Mesendoderm (in vitro differentiated cells): ENCODE results near the gene MYBPHL.

ENCODE experiments used
- DNase-seq: peaks from one replicate; pipeline ENCODE4 v3.0.0; 2013
- H2AK5ac ChIP-seq: 2 replicates; pipeline ENCODE4 v1.6.1; 2013; ENCODE audit warnings: low read length, inconsistent platforms
- H2BK120ac ChIP-seq: 2 replicates; pipeline ENCODE4 v1.6.1; 2013; ENCODE audit warnings: low read depth, mild to moderate bottlenecking, low read length, moderate library complexity, mixed read lengths
- H2BK15ac ChIP-seq: replicated peaks from 2 replicates; pipeline ENCODE4 v1.6.1; 2013; ENCODE audit warnings: low read depth, mild to moderate bottlenecking, moderate library complexity
- H2BK5ac ChIP-seq: 2 replicates; pipeline ENCODE4 v1.6.1; 2013; ENCODE audit warnings: low read length, inconsistent platforms
- H3K18ac ChIP-seq: 2 replicates; pipeline ENCODE4 v1.6.1; 2013; ENCODE audit warnings: mild to moderate bottlenecking, low read length, mixed read lengths
- H3K23ac ChIP-seq: one replicate; pipeline ENCODE4 v1.6.1; 2013; ENCODE audit warnings: low read length
- H3K27ac ChIP-seq: 2 replicates; pipeline ENCODE4 v1.5.1; 2013; ENCODE audit warnings: low read depth, mild to moderate bottlenecking, inconsistent platforms, low read length, moderate library complexity
- H3K27me3 ChIP-seq: 2 replicates; pipeline ENCODE4 v1.6.1; 2013; ENCODE audit warnings: low read length, control low read depth, mild to moderate bottlenecking, inconsistent platforms; ENCODE audit not compliant: insufficient read depth, poor library complexity
- H3K36me3 ChIP-seq: 2 replicates; pipeline ENCODE4 v1.6.1; 2013; ENCODE audit warnings: low read length, inconsistent platforms; ENCODE audit not compliant: control insufficient read depth, insufficient read depth
- H3K4ac ChIP-seq: one replicate; pipeline ENCODE4 v1.6.1; 2013; ENCODE audit warnings: low read depth, mild to moderate bottlenecking, low read length, moderate library complexity
- H3K4me1 ChIP-seq: 2 replicates; pipeline ENCODE4 v1.6.1; 2013; ENCODE audit warnings: low read depth, low read length, inconsistent platforms; ENCODE audit not compliant: control insufficient read depth
- H3K4me2 ChIP-seq: 2 replicates; pipeline ENCODE4 v1.6.1; 2013; ENCODE audit warnings: low read length
- H3K4me3 ChIP-seq: 2 replicates; pipeline ENCODE4 v1.5.1; 2013; ENCODE audit warnings: mild to moderate bottlenecking, low read length
- H3K56ac ChIP-seq: one replicate; pipeline ENCODE4 v1.6.1; 2013; ENCODE audit warnings: low read length
- H3K79me1 ChIP-seq: 2 replicates; pipeline ENCODE4 v1.6.1; 2013; ENCODE audit warnings: low read length, inconsistent platforms
- H3K79me2 ChIP-seq: 2 replicates; pipeline ENCODE4 v1.6.1; 2013; ENCODE audit warnings: mild to moderate bottlenecking, low read length; ENCODE audit not compliant: control insufficient read depth, insufficient read depth
- H3K9ac ChIP-seq: 2 replicates; pipeline ENCODE4 v1.6.1; 2013; ENCODE audit warnings: low read length, inconsistent platforms
- H4K5ac ChIP-seq: one replicate; pipeline ENCODE4 v1.6.1; 2013; ENCODE audit warnings: low read length
- H4K8ac ChIP-seq: one replicate; pipeline ENCODE4 v1.6.1; 2013; ENCODE audit warnings: low read depth, mild to moderate bottlenecking, control low read depth, low read length, moderate library complexity
- WGBS: extraction: QIAGEN DNeasy Blood & Tissue Kit; methylation state at CpG from one replicate; pipeline ENCODE4 v1.1.7; 2013; ENCODE audit warnings: low lambda C conversion rate, missing lambda C conversion rate; ENCODE audit not compliant: insufficient coverage; ENCODE audit errors: extremely low coverage; 5-methylcytosine and 5-hydroxymethylcytosine counted together

The MYBPHL gene

DNA sequence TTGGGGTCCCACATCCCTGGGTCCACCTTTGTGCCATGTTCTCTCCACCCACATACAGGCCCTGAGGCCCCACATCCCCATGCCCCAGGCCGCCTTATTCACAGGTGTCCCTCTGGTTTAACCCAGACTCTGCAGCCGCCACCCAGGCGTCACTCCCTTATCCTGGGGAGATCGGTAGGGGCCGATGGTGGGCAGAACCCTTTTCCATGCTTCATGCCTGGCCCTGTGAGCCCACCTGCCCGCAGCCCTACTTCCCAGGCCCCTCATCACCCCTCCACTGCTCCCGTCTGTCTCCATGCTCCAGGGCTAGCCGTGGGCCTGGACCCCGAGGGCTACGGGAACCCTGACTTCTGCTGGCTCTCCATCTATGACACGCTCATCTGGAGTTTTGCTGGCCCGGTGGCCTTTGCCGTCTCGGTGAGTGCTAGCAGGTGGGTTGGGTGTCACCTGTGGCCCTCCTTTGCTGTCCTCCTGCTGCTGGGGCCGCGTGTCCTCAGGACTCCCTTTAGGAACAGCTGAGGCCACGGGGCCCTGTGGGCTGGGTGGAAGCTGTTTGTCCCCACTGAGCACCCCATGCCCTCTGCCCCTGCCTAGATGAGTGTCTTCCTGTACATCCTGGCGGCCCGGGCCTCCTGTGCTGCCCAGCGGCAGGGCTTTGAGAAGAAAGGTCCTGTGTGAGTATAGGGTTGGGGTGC lies 36.0 kb downstream of the MYBPHL start:
- H2AK5ac ChIP-seq, result no peak overlapping the region
- no peak for DNase-seq

GRCh38 chr1:109269981-109270622 lies 36.7 kb downstream of the MYBPHL start:
- Histone ChIP-seq H2AK5ac (no peak overlapping the region), H3K23ac (no peak overlapping the region), H3K18ac (no peak overlapping the region), H3K27me3 (no peaks in the 10 kb centered on the region), H3K27ac (no peak overlapping the region), H3K79me1 (no peaks in the 10 kb centered on the region), H3K4me1 (peaks cover 2% of the 10 kb centered on the region), H3K4ac (no peak overlapping the region), H3K4me2 (no peak overlapping the region), H2BK120ac (no peak overlapping the region), H2BK15ac (no peak overlapping the region), H3K56ac (no peak overlapping the region), H4K8ac (no peak overlapping the region), H3K79me2 (no peaks in the 10 kb centered on the region), H3K36me3 (no peaks in the 10 kb centered on the region), H4K5ac (no peak overlapping the region), H3K9ac (no peak overlapping the region), H2BK5ac (no peak overlapping the region), H3K4me3 (no peak overlapping the region)
- no CpG with 5 or more reads among the region's 17 CpGs for WGBS
- DNase-seq, result no peak

More for the DNA sequence above, 36.0 kb downstream of the MYBPHL start:
- Histone ChIP-seq H3K79me2 (no peaks in the 10 kb centered on the region), H4K8ac (no peak overlapping the region), H3K4me1 (peaks cover 2% of the 10 kb centered on the region), H2BK120ac (no peak overlapping the region), H3K56ac (no peak overlapping the region), H3K36me3 (no peaks in the 10 kb centered on the region), H3K27ac (no peak overlapping the region), H3K18ac (no peak overlapping the region), H3K9ac (no peak overlapping the region), H2BK5ac (no peak overlapping the region), H3K4ac (no peak overlapping the region), H3K23ac (no peak overlapping the region), H2BK15ac (no peak overlapping the region), H3K4me2 (no peak overlapping the region), H3K4me3 (no peak overlapping the region), H3K27me3 (no peaks in the 10 kb centered on the region), H3K79me1 (no peaks in the 10 kb centered on the region), H4K5ac (no peak overlapping the region)
- no CpG with 5 or more reads among the region's 20 CpGs for WGBS

DNA sequence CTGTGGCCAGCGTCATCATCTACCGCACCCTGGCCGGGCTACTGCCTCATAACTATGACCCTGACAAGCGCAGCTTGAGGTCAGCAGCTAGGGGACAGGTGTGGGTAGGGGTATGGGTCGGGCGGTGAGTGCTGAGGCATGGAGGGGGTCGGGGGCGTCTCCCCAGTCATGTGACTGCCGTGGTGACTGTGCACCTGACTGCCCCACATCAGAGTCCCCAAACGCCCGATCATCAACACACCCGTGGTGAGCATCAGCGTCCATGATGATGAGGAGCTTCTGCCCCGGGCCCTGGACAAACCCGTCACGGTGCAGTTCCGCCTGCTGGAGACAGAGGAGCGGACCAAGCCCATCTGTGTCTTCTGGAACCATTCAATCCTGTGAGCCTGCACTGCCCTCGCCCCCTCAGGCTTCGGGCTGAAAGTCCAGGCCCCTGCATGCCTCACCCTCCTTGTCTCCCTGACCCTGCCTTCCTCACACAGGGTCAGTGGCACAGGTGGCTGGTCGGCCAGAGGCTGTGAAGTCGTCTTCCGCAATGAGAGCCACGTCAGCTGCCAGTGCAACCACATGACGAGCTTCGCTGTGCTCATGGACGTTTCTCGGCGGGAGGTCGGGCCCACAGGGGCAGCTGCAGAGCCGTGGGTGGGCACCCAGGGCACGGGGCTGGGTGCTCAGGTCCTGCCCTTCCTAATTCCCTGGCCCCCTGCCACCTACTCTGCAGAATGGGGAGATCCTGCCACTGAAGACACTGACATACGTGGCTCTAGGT lies 37.4 kb downstream of the MYBPHL start:
- no peaks in the 10 kb centered on the region for H3K79me2 ChIP-seq
- H4K5ac ChIP-seq, result no peak overlapping the region
- no peak overlapping the region for H3K18ac ChIP-seq
- no peak overlapping the region for H2AK5ac ChIP-seq
- no peaks in the 10 kb centered on the region for H3K36me3 ChIP-seq
- no peaks in the 10 kb centered on the region for H3K79me1 ChIP-seq
- no peak overlapping the region for H3K56ac ChIP-seq
- H3K9ac ChIP-seq, result no peak overlapping the region
- no peak overlapping the region for H3K23ac ChIP-seq
- no peak overlapping the region for H2BK5ac ChIP-seq
- no peak overlapping the region for H3K27ac ChIP-seq
- H3K4ac ChIP-seq, result no peak overlapping the region
- peaks cover under 1% of the 10 kb centered on the region for H3K4me1 ChIP-seq
- no CpG with 5 or more reads among the region's 33 CpGs for WGBS
- no peak overlapping the region for H3K4me3 ChIP-seq
- no peak overlapping the region for H3K4me2 ChIP-seq
- no peak overlapping the region for H2BK120ac ChIP-seq
- H4K8ac ChIP-seq, result no peak overlapping the region
- no peaks in the 10 kb centered on the region for H3K27me3 ChIP-seq
- DNase-seq, result no peak
- H2BK15ac ChIP-seq, result no peak overlapping the region

DNA sequence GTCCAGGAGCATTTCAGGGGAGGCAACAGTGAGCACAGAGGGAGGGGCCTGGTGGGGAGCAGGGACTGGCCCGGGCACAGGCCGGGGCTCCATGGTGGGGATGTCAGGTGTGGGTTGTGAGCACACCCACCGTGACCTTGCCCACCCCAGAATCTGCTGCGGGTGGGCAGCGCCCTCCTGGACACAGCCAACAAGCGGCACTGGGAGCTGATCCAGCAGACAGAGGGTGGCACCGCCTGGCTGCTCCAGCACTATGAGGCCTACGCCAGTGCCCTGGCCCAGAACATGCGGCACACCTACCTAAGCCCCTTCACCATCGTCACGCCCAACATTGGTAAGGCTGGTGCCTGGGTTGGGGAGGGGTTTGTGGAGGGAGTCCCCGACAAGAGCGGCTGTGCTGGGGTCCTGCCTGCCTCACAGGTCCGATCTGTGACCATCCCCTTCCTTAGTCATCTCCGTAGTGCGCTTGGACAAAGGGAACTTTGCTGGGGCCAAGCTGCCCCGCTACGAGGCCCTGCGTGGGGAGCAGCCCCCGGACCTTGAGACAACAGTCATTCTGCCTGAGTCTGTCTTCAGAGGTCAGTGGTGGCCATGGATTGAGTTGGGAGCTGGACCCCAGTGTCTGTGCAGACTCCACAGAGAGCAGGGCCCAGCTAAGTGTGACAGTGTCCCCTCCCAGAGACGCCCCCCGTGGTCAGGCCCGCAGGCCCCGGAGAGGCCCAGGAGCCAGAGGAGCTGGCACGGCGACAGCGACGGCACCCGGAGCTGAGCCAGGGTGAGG lies 38.2 kb downstream of the MYBPHL start:
- Histone ChIP-seq H3K4me3 (no peak overlapping the region), H3K27me3 (no peaks in the 10 kb centered on the region), H3K4me1 (no peaks in the 10 kb centered on the region), H4K5ac (no peak overlapping the region), H3K18ac (no peak overlapping the region), H3K36me3 (no peaks in the 10 kb centered on the region), H3K79me2 (no peaks in the 10 kb centered on the region), H4K8ac (no peak overlapping the region), H3K79me1 (no peaks in the 10 kb centered on the region), H3K9ac (no peak overlapping the region), H3K4ac (no peak overlapping the region), H2BK5ac (no peak overlapping the region), H2BK15ac (no peak overlapping the region), H3K4me2 (no peak overlapping the region), H3K27ac (no peak overlapping the region), H2BK120ac (no peak overlapping the region), H3K56ac (no peak overlapping the region), H3K23ac (no peak overlapping the region), H2AK5ac (no peak overlapping the region)
- no peak for DNase-seq
- WGBS, result no CpG with 5 or more reads among the region's 29 CpGs

- Histone ChIP-seq H2BK15ac (no peak overlapping the region), H3K9ac (no peak overlapping the region), H3K4me2 (no peak overlapping the region), H3K4me3 (no peak overlapping the region), H4K5ac (no peak overlapping the region), H3K56ac (no peak overlapping the region), H3K27me3 (no peaks in the 10 kb centered on the region), H4K8ac (no peak overlapping the region), H3K79me2 (no peaks in the 10 kb centered on the region), H3K4ac (no peak overlapping the region), H2BK120ac (no peak overlapping the region), H3K23ac (no peak overlapping the region), H2AK5ac (no peak overlapping the region), H3K79me1 (no peaks in the 10 kb centered on the region), H3K27ac (no peak overlapping the region), H2BK5ac (no peak overlapping the region), H3K4me1 (no peaks in the 10 kb centered on the region), H3K36me3 (no peaks in the 10 kb centered on the region), H3K18ac (no peak overlapping the region)
- peak; percentile 50 for DNase-seq
- WGBS, result no CpG with 5 or more reads among the region's 17 CpGs
These were observed 39.0 kb downstream of the MYBPHL start for GRCh38 chr1:109267743-109268300.
